ENCODE data around the gene HOXA9.

The HOXA9 gene

DNA sequence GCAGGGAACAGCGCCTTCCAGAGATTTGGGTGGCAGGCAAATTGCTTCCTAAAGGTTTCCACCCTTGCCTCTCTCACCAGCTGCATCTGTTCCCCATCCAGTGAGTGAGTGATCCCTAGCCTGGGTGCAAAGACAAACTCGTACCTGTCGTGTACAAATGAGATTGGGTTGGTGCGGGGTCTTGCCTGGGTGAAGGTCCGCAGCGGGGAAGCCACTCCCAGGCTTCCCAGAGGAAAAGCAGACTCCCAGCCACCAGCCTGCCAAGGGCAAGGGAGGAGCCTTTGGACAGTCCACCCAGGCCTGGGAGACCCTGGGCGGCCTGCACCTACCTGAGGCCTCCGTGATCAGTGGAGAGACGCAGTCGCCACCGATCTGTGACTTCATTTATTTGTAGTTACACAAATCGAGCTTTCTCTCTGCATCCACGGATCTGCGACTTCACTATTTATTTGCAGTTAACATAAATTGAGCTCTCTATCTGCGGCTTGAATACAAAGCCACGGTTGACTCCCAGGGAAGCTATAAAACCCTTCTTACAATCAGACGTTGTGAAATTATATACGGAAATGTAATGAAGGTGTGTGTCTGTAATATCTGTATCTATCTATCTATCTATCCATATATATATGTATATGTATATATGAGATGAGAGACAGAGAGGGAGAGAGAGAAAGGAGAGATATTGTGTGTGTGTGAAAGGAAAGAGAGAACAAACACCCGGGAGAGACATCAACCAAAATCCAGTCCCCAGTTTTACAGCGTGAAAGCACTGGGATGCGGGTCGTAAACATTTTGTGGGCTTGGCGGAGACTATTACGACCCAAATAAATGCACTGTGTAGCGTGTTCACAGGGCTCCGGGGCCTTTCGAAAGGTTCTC lies 5.8 kb downstream of the HOXA9 start:
- H3K4me3 ChIP-seq (ENCODE audit: control insufficient read depth, low read depth, low read length) = peak overlapping the region; percentile 77
- peak; percentile 15 for DNase-seq (ENCODE audit: low read depth)
- TF ChIP-seq CTCF (conservative IDR thresholded peaks at IDR 0.05; ENCODE audit: control insufficient read depth, insufficient read depth, low read depth, low read length) = no peak

GRCh38 chr7:27158436-27159265 lies 6.7 kb downstream of the HOXA9 start:
- no peak for TF ChIP-seq CTCF (conservative IDR thresholded peaks at IDR 0.05; ENCODE audit: control insufficient read depth, insufficient read depth, low read depth, low read length)
- H3K4me3 ChIP-seq (ENCODE audit: control insufficient read depth, low read depth, low read length) = peak overlapping the region; percentile 3
- DNase-seq (ENCODE audit: low read depth) = peak; percentile 12

GRCh38 chr7:27157702-27158431 lies 7.5 kb downstream of the HOXA9 start:
- DNase-seq (ENCODE audit: low read depth) = no peak
- H3K4me3 ChIP-seq (ENCODE audit: control insufficient read depth, low read depth, low read length) = no peak overlapping the region
- TF ChIP-seq CTCF (conservative IDR thresholded peaks at IDR 0.05; ENCODE audit: control insufficient read depth, insufficient read depth, low read depth, low read length) = no peak

DNA sequence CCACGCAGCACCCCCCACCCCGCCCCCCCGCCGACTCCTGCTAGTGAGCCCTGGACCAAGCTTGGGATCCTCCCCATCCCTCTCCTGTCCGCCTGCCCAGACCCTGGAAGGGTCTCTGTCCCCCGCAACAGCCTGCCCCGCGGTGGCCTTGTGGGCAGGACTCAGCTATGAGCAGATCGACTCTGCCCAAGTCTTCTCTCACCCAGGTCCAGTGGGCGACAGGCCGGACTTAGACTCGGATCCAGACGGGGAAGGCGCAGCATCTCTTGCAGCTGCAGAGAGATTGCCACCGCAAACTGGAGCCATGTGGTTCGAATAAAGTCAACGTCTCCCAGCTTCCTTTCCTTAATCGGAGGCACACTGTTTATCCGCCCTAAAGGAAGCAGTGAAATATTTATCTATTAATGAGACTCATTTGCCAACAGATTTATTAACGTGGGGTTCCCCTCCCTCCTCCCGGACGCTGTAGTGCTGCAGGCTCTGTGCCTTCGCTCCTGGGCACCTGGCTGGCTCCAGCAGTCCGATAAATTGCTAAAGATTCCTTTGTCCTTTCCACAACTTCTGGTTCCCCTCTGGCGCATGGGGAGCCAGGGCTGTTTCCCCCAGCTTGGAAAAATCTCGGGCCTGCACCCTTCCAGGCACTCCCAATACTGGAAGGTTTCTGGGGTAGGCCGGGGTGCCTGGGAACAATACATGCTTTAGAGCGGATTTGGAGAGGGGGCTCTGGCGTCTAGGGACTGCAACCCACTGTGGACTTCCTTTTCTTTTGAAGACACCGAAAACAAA lies 8.2 kb downstream of the HOXA9 start:
- H3K4me3 ChIP-seq (ENCODE audit: control insufficient read depth, low read depth, low read length) = peak overlapping the region; percentile 69
- no peak for TF ChIP-seq CTCF (conservative IDR thresholded peaks at IDR 0.05; ENCODE audit: control insufficient read depth, insufficient read depth, low read depth, low read length)
- peak; percentile 63 for DNase-seq (ENCODE audit: low read depth)

DNA sequence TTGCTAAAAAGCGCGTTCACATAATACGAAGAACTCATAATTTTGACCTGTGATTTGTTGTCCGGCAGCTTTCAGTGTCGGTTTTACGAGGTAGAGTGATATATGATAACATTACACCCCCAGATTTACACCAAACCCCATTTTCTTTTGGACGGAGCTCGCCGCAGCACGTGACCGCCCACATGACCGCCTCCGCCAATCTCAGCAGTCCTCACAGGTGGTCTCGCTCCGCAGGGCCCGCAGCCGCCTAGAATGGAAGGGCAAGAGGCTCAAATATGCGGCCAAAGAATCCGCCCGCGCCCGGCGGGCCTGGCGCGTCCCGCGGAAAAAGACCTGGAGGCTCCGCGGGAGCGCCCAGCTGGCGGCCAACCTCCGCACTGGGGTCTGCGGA lies 8.8 kb downstream of the HOXA9 start, which contains the start of gene HOXA7:
Gene HOXA7 (minus strand): TSS at position 168 of the 391 bp plus-strand sequence. CDS start 130 bp downstream, at position 38.
- peak; percentile 75 for DNase-seq (ENCODE audit: low read depth)
- no peak for TF ChIP-seq CTCF (conservative IDR thresholded peaks at IDR 0.05; ENCODE audit: control insufficient read depth, insufficient read depth, low read depth, low read length)
- peak within 1 kb of the TSS; percentile 69 for H3K4me3 ChIP-seq (ENCODE audit: control insufficient read depth, low read depth, low read length)

Data from fibroblast of mammary gland (primary cell).